K562 (cell line): ENCODE results near the gene TBC1D7. TPM values are rescaled to one million over a fixed set of nuclear protein-coding genes. Genes with fewer than 3 reads are reported as not detected.

ENCODE experiments used
- BMI1 ChIP-seq: fragments of 150-350 bp; IDR thresholded peaks from 2 replicates; pipeline ENCODE4 v1.6.1; 2014; ENCODE audit warnings: low read length
- CBFB ChIP-seq: sonication (generic); formaldehyde crosslinking; IDR thresholded peaks from 2 replicates; pipeline ENCODE4 v1.4.0; 2020; ENCODE audit warnings: mild to moderate bottlenecking, missing genetic modification reagents
- CBX5 ChIP-seq: IDR thresholded peaks from 2 replicates; pipeline ENCODE4 v1.6.1; 2014; ENCODE audit warnings: low read depth, borderline replicate concordance
- CC2D1A ChIP-seq: fragments of 450-650 bp; IDR thresholded peaks from 2 replicates; pipeline ENCODE4 v1.6.1; 2017; ENCODE audit warnings: mild to moderate bottlenecking
- COPS2 ChIP-seq: fragments of 450-650 bp; conservative IDR thresholded peaks from 2 replicates; pipeline ENCODE4 v1.6.1; 2016; ENCODE audit warnings: mild to moderate bottlenecking, moderate library complexity
- EHMT2 ChIP-seq: fragments of 450-650 bp; IDR thresholded peaks from 2 replicates; pipeline ENCODE4 v1.6.1; 2018; ENCODE audit warnings: antibody characterized with exemption
- HDAC1 ChIP-seq, 2 experiments: fragments of 450-650 bp; IDR thresholded peaks; 2 replicates each; pipeline ENCODE4 v1.6.1; 2016 to 2017; ENCODE audit warnings: inconsistent platforms in 1 of 2, mild to moderate bottlenecking in 1 of 2, moderate library complexity in 1 of 2
- HDAC3 ChIP-seq: fragments of 450-650 bp; IDR thresholded peaks from 2 replicates; pipeline ENCODE4 v1.6.1; 2018; ENCODE audit warnings: borderline replicate concordance, mild to moderate bottlenecking, moderate library complexity; ENCODE audit not compliant: partially characterized antibody
- HLTF ChIP-seq: fragments of 450-650 bp; IDR thresholded peaks from 2 replicates; pipeline ENCODE4 v1.6.1; 2016
- HMG20B ChIP-seq: fragments of 250-450 bp; sonication (Bioruptor Pico); IDR thresholded peaks from 2 replicates; pipeline ENCODE4 v1.5.0; 2021; ENCODE audit warnings: mild to moderate bottlenecking
- JUNB ChIP-seq: fragments of 450-650 bp; formaldehyde crosslinking; conservative IDR thresholded peaks from 2 replicates; pipeline ENCODE4 v1.4.0; 2020; ENCODE audit warnings: mild to moderate bottlenecking
- MTA3 ChIP-seq: fragments of 450-650 bp; formaldehyde crosslinking; IDR thresholded peaks from 2 replicates; pipeline ENCODE4 v1.6.1; 2017; ENCODE audit warnings: mild to moderate bottlenecking, borderline replicate concordance
- NBN ChIP-seq: fragments of 450-650 bp; IDR thresholded peaks from 2 replicates; pipeline ENCODE4 v1.6.1; 2016; ENCODE audit warnings: low read depth, mild to moderate bottlenecking
- PML ChIP-seq: IDR thresholded peaks from 2 replicates; pipeline ENCODE4 v1.6.1; 2012; ENCODE audit warnings: low read length, inconsistent platforms
- POU5F1 ChIP-seq: fragments of 150-350 bp; IDR thresholded peaks from 2 replicates; pipeline ENCODE4 v1.6.1; 2014; ENCODE audit warnings: borderline replicate concordance, low read length, low read depth, mild to moderate bottlenecking; ENCODE audit not compliant: partially characterized antibody
- RBBP5 ChIP-seq: fragments of 200-600 bp; sonication (generic); IDR thresholded peaks from 2 replicates; pipeline ENCODE4 v1.6.1; 2012; ENCODE audit warnings: borderline replicate concordance, mild to moderate bottlenecking, low read length, control low read depth, inconsistent platforms; ENCODE audit not compliant: insufficient read depth, poor library complexity, severe bottlenecking
- SRSF3 ChIP-seq: fragments of 200-400 bp; formaldehyde crosslinking; IDR thresholded peaks from 2 replicates; pipeline ENCODE4 v1.6.1; 2016; ENCODE audit warnings: mild to moderate bottlenecking, low read length, moderate library complexity; ENCODE audit not compliant: insufficient read depth
- TAF9B ChIP-seq: fragments of 450-650 bp; IDR thresholded peaks from 2 replicates; pipeline ENCODE4 v1.6.1; 2018; ENCODE audit warnings: mild to moderate bottlenecking; ENCODE audit not compliant: partially characterized antibody
- ZKSCAN1 ChIP-seq: fragments of 150-350 bp; IDR thresholded peaks from 2 replicates; pipeline ENCODE4 v1.6.1; 2016; ENCODE audit warnings: low read depth, low read length
- ZNF695 ChIP-seq: fragments of 450-650 bp; formaldehyde crosslinking; IDR thresholded peaks from 2 replicates; pipeline ENCODE4 v1.4.0; 2020; ENCODE audit warnings: mild to moderate bottlenecking, moderate library complexity
- polyA plus RNA-seq, 8 experiments: library from polyadenylated mRNA; depleted of rRNA in 4 of 8; stranded (reverse) in 5 of 8; unstranded in 3 of 8; fragments of >200 nt; fragmentation: Nextera tagmentation in 2 of 8; fragmentation: Illumina TruSeq in 1 of 8; extraction: Ambion mirVana in 2 of 8; extraction: Trizol in 1 of 8; gene quantifications; 2 replicates each; pipeline versions ENCODE4 v1.2.1 to v1.2.3, GENCODE V29; 2011 to 2014; ENCODE audit warnings: inconsistent platforms in 1 of 8, missing spikeins in 1 of 8
- total RNA-seq, 7 experiments: library from RNA; depleted of rRNA in 6 of 7; stranded (reverse); fragments of >200 nt in 6 of 7; fragmentation: Illumina TruSeq in 2 of 7; extraction: Trizol in 2 of 7; gene quantifications; 2 replicates each; pipeline versions ENCODE4 v1.2.1 to v1.2.3, GENCODE V29; 2011 to 2021; ENCODE audit warnings: low replicate concordance in 1 of 7
- TF ChIP-seq, protein P1 (sequence below): fragments of 450-650 bp; IDR thresholded peaks from 2 replicates; pipeline ENCODE4 v1.6.1; 2017; ENCODE audit warnings: antibody characterized with exemption, mild to moderate bottlenecking
- TF ChIP-seq, protein P2 (sequence below): fragments of 450-650 bp; IDR thresholded peaks from 2 replicates; pipeline ENCODE4 v1.6.1; 2017; ENCODE audit warnings: mild to moderate bottlenecking, moderate library complexity
- TF ChIP-seq, protein P3 (sequence below): fragments of 250-450 bp; sonication (Bioruptor Pico); IDR thresholded peaks from 2 replicates; pipeline ENCODE4 v1.4.0; 2020

Gene TBC1D7
- total and polyA plus RNA-seq, 9 of the 15 experiments (the other 6 are each of a cell fraction or from before 2014, with no cell fraction given) = 49.4 to 107 (median 61.1) TPM

DNA sequence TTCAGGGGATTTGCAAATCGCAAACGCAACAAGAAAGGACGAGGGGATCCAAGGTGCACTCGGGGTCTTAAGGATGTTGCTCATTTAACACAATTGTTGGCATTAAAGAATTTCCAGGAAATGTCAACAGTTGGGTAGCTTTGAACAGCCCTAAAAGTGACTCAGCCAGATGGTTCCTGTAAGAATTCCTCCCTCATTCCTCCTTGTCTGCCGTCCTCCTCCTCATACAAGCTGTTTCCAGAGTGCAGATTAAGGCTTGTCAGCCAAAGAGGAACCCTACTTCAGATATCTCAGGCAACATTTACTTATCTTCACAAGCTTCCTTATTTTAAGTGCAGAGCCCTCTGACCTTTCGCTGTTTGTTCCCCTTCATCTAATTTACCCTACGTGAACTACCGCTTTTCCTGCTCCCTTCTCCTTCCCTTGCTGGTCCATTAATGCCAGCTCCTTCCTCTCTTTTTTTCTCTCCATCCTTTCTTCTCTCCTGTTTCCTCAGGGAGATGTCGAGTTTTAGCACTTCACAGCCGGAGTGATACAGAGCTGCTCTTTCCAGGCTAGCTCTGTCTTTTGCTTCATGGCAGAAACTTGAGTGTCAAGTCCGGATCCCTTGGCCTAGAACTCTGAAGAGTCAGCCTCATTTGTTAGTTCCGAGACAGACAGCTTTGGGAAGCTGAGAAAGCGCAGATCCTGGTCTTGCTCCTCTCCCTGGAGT lies 26.1 kb upstream of the TBC1D7 start (continued):
- TF ChIP-seq, protein P1, sequence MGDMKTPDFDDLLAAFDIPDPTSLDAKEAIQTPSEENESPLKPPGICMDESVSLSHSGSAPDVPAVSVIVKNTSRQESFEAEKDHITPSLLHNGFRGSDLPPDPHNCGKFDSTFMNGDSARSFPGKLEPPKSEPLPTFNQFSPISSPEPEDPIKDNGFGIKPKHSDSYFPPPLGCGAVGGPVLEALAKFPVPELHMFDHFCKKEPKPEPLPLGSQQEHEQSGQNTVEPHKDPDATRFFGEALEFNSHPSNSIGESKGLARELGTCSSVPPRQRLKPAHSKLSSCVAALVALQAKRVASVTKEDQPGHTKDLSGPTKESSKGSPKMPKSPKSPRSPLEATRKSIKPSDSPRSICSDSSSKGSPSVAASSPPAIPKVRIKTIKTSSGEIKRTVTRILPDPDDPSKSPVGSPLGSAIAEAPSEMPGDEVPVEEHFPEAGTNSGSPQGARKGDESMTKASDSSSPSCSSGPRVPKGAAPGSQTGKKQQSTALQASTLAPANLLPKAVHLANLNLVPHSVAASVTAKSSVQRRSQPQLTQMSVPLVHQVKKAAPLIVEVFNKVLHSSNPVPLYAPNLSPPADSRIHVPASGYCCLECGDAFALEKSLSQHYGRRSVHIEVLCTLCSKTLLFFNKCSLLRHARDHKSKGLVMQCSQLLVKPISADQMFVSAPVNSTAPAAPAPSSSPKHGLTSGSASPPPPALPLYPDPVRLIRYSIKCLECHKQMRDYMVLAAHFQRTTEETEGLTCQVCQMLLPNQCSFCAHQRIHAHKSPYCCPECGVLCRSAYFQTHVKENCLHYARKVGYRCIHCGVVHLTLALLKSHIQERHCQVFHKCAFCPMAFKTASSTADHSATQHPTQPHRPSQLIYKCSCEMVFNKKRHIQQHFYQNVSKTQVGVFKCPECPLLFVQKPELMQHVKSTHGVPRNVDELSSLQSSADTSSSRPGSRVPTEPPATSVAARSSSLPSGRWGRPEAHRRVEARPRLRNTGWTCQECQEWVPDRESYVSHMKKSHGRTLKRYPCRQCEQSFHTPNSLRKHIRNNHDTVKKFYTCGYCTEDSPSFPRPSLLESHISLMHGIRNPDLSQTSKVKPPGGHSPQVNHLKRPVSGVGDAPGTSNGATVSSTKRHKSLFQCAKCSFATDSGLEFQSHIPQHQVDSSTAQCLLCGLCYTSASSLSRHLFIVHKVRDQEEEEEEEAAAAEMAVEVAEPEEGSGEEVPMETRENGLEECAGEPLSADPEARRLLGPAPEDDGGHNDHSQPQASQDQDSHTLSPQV = 0 out of 2 replicates have a peak, but pooled peaks have one; percentile 19
- TF ChIP-seq HDAC1 (IDR thresholded peaks at IDR 0.05) (peak in 1 of 2 experiments; percentile 93; a peak in 2 of 4 replicates), EHMT2 (peak; percentile 44; the same call in 1 of the 2 replicates), PML (peak; percentile 82; the same call in 1 of the 2 replicates), RBBP5 (peak; percentile 59), JUNB (CRISPR knock-in tag) (no peak), CC2D1A (peak; percentile 86; the same call in 1 of the 2 replicates), POU5F1 (no peak), MTA3 (peak; percentile 40; the same call in 1 of the 2 replicates), CBFB (CRISPR knock-in tag) (no peak), TAF9B (no peak), HDAC3 (peak; percentile 78), BMI1 (no peak), ZNF695 (CRISPR knock-in tag) (no peak), HLTF (peak; percentile 54; the same call in 1 of the 2 replicates), NBN (peak; percentile 78; the same call in 1 of the 2 replicates), SRSF3 (no peak), ZKSCAN1 (no peak), HMG20B (CRISPR knock-in tag) (no peak), CBX5 (no peak), COPS2 (no peak)
- TF ChIP-seq, protein P2, sequence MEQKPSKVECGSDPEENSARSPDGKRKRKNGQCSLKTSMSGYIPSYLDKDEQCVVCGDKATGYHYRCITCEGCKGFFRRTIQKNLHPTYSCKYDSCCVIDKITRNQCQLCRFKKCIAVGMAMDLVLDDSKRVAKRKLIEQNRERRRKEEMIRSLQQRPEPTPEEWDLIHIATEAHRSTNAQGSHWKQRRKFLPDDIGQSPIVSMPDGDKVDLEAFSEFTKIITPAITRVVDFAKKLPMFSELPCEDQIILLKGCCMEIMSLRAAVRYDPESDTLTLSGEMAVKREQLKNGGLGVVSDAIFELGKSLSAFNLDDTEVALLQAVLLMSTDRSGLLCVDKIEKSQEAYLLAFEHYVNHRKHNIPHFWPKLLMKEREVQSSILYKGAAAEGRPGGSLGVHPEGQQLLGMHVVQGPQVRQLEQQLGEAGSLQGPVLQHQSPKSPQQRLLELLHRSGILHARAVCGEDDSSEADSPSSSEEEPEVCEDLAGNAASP = no peak; the same call in 1 of the 2 replicates
- TF ChIP-seq, protein P3, sequence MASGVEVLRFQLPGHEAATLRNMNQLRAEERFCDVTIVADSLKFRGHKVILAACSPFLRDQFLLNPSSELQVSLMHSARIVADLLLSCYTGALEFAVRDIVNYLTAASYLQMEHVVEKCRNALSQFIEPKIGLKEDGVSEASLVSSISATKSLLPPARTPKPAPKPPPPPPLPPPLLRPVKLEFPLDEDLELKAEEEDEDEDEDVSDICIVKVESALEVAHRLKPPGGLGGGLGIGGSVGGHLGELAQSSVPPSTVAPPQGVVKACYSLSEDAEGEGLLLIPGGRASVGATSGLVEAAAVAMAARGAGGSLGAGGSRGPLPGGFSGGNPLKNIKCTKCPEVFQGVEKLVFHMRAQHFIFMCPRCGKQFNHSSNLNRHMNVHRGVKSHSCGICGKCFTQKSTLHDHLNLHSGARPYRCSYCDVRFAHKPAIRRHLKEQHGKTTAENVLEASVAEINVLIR = no peak
